Tibial nerve (tissue), 4 donors: ENCODE data around the gene ZNF593. TPM values are rescaled to one million over a fixed set of nuclear protein-coding genes. Genes with fewer than 3 reads are reported as not detected.

ENCODE experiments used
- DNase-seq, 2 donors: peaks; one replicate each; pipeline ENCODE4 v3.0.0-alpha.2; 2019; ENCODE audit warnings: low spot score in 2 of 2
- H3K27ac ChIP-seq, 4 donors: fragments of 200-600 bp; sonication (generic) in 3 of 4; one replicate each; pipeline ENCODE4 v1.5.1; 2017 to 2019; ENCODE audit warnings: mild to moderate bottlenecking in 1 of 4
- H3K27me3 ChIP-seq, 2 donors: fragments of 200-600 bp; sonication (generic) in 1 of 2; one replicate each; pipeline versions ENCODE4 v1.5.1 to v1.6.0; 2017 to 2019
- H3K36me3 ChIP-seq, 3 donors: fragments of 200-600 bp; sonication (generic); one replicate each; pipeline ENCODE4 v1.5.1; 2018 to 2019
- H3K4me1 ChIP-seq, 4 donors: fragments of 200-600 bp; sonication (generic) in 3 of 4; one replicate each; pipeline ENCODE4 v1.5.1; 2017 to 2019
- H3K4me3 ChIP-seq, 4 donors: fragments of 200-600 bp; sonication (generic) in 3 of 4; one replicate each; pipeline ENCODE4 v1.5.1; 2017 to 2019; ENCODE audit warnings: mild to moderate bottlenecking in 1 of 4, moderate library complexity in 1 of 4
- H3K9me3 ChIP-seq, 4 donors: fragments of 200-600 bp; sonication (generic) in 3 of 4; one replicate each; pipeline ENCODE4 v1.5.1; 2017 to 2019
- EP300 ChIP-seq, 2 donors: sonication (generic); formaldehyde crosslinking; IDR thresholded peaks; one replicate each; pipeline ENCODE4 v1.6.1; 2017; ENCODE audit warnings: antibody characterized with exemption in 2 of 2, mild to moderate bottlenecking in 1 of 2
- POLR2A ChIP-seq, 2 donors: fragments of 450-650 bp; IDR thresholded peaks; one replicate each; pipeline ENCODE4 v1.6.1; 2017; ENCODE audit warnings: antibody characterized with exemption in 2 of 2, mild to moderate bottlenecking in 2 of 2, moderate library complexity in 2 of 2
- WGBS, 2 donors: methylation state at CpG; one replicate each; pipeline ENCODE4 v1.1.5; 2018; 5-methylcytosine and 5-hydroxymethylcytosine counted together
- total RNA-seq, 4 donors: library from RNA; depleted of rRNA; stranded (reverse); fragments of >200 nt; gene quantifications; one replicate each; pipeline ENCODE4 v1.1.0, GENCODE V29; 2016
- TF ChIP-seq, protein P1 (sequence below), 5 experiments: fragments of 200-600 bp in 3 of 5; fragments of 450-650 bp in 2 of 5; sonication (generic) in 3 of 5; IDR thresholded peaks; one replicate each; pipeline ENCODE4 v1.5.1; 2016 to 2019; ENCODE audit warnings: antibody characterized with exemption in 5 of 5, mild to moderate bottlenecking in 3 of 5, moderate library complexity in 2 of 5

The ZNF593 gene
- total RNA-seq, 4 donors from 2014 or later, result 24.9 to 46.5 (median 38.2) TPM

DNA sequence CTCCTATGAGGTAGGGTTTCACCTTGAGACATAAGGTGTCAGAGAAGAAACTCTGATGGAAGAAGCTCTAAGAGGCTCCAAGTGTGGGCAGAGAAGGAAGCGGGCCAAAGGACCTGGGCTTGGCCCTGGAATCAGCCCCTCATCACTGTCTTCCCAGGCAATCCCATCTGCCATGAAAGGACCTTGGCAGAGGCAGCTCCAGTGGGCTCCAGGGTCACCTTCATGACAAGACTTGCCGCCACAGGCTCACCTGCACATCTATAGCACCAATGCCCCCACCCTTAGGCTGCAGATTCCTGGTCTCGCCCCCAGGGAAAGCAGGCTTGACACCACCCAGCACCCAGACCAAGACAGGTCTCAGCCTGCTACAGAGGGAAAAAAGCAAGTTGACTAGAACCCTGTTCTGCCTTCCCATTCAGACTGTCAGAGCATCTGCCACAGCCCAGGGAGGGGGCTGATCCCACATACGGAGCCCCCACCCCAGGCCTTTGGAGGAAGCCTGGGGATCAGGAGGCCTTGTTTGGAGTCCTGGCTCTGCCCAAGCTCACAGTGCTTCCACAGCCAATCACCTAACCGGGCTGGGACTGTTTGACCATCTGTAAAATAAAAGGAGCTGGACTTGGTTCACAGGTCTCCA, 11.3 kb upstream of the ZNF593 start:
- Histone ChIP-seq H3K4me1 (peaks cover 0 to 19% (median 6%) of the 10 kb centered on the region in 4 donors), H3K27ac (no peak overlapping the region), H3K4me3 (peak overlapping the region in 1 of 4 donors; percentile 62), H3K36me3 (no peaks in the 10 kb centered on the region), H3K9me3 (no peaks in the 10 kb centered on the region), H3K27me3 (peaks cover 0 to 60% of the 10 kb centered on the region in 2 donors)
- DNase-seq, result no peak
- WGBS, 2 donors, result 75 to 76% methylated on average over 4 to 5 of the region's 5 CpGs
- TF ChIP-seq, protein P1, sequence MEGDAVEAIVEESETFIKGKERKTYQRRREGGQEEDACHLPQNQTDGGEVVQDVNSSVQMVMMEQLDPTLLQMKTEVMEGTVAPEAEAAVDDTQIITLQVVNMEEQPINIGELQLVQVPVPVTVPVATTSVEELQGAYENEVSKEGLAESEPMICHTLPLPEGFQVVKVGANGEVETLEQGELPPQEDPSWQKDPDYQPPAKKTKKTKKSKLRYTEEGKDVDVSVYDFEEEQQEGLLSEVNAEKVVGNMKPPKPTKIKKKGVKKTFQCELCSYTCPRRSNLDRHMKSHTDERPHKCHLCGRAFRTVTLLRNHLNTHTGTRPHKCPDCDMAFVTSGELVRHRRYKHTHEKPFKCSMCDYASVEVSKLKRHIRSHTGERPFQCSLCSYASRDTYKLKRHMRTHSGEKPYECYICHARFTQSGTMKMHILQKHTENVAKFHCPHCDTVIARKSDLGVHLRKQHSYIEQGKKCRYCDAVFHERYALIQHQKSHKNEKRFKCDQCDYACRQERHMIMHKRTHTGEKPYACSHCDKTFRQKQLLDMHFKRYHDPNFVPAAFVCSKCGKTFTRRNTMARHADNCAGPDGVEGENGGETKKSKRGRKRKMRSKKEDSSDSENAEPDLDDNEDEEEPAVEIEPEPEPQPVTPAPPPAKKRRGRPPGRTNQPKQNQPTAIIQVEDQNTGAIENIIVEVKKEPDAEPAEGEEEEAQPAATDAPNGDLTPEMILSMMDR (IDR thresholded peaks at IDR 0.05), result no peak
- TF ChIP-seq EP300 (IDR thresholded peaks at IDR 0.05) (no peak), POLR2A (IDR thresholded peaks at IDR 0.05) (no peak)

DNA sequence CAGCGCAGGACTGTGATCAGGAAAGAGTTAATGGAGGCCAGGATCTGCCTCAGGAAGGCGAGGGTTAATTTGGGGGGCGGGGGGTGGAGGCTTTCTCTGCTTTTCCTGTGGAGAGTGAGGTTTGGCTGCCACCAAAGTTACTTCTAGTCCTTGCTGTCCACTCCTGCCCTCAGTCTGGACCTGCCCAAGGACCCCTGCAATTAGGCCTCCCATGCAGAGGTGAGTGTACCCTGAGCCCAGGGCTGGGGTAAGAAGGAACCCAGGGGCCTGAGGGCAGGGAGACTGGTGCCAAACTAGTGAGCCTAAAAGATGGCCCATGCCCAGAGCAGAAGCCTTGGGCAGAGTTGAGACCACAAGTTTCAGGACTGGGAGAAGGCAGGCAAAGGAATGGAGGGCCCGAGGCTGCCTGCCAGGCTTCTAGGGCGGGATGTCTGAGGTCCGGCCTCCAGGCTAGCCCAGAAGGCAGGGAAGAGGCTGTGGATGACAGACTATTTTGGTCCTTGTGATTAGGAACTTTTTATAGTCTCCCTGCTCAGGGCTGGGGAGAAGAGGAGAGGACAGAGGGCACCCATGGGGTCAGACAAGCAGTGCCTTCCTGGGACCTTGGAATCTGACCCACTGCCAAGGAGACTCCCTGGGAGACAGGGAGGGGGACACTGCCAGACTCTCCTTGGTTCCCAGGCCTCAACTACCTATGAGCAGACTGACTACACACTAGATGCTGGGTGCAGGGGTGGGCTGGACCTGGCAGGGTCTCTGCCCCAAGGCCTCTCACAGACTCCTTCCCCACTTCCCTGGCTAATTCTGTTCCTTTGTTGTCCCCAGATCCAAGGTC, 10.6 kb upstream of the ZNF593 start, which contains the start of gene FAM110D:
Gene FAM110D, plus strand, starts transcription at position 172 of the 835 bp plus-strand sequence. CDS start 2,213 bp downstream, outside the sequence.
- TF ChIP-seq POLR2A (IDR thresholded peaks at IDR 0.05) (no peak), EP300 (IDR thresholded peaks at IDR 0.05) (no peak)
- TF ChIP-seq, protein P1 (IDR thresholded peaks at IDR 0.05), result no peak
- DNase-seq, result no peak
- Histone ChIP-seq H3K4me1 (peaks cover 0 to 25% (median 9%) of the 10 kb centered on the region in 4 donors), H3K4me3 (peak within 1 kb of the TSS in 1 of 4 donors; percentile 62), H3K27ac (peak within 1 kb of the TSS in 1 of 4 donors; percentile 17), H3K9me3 (no peaks in the 10 kb centered on the region), H3K36me3 (no peaks in the 10 kb centered on the region), H3K27me3 (peaks cover 0 to 60% of the 10 kb centered on the region in 2 donors)
- 42 to 46% methylated on average over 6 of the region's 6 CpGs for WGBS, 2 donors

DNA sequence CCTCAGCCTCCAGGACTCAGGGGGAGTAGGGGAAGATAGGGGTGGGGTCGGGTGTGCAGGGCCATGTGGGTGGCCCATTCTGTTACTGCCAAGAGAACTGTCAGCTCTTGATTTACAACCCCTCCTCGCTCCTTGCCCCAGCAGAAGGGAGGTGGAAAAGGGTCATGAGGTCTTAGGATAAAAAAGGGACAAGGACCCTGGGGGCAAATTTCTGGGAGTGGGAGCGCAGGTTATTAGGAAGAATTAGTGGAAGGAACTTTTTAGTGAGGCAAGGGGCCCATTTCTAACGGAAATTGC, 10.0 kb upstream of the ZNF593 start:
- peak overlapping the region in 1 of 4 donors; percentile 17 for H3K27ac ChIP-seq
- WGBS, 2 donors, result 56 to 64% methylated on average over 4 of the region's 4 CpGs
- H3K9me3 ChIP-seq, result no peaks in the 10 kb centered on the region
- H3K36me3 ChIP-seq, result no peaks in the 10 kb centered on the region
- DNase-seq, result no peak
- peaks cover 0 to 58% of the 10 kb centered on the region in 2 donors for H3K27me3 ChIP-seq
- TF ChIP-seq POLR2A (IDR thresholded peaks at IDR 0.05), result no peak
- TF ChIP-seq, protein P1 (IDR thresholded peaks at IDR 0.05), result no peak
- no peak for TF ChIP-seq EP300 (IDR thresholded peaks at IDR 0.05)
- peak overlapping the region in 1 of 4 donors; percentile 62 for H3K4me3 ChIP-seq
- peaks cover 0 to 30% (median 9%) of the 10 kb centered on the region in 4 donors for H3K4me1 ChIP-seq

DNA sequence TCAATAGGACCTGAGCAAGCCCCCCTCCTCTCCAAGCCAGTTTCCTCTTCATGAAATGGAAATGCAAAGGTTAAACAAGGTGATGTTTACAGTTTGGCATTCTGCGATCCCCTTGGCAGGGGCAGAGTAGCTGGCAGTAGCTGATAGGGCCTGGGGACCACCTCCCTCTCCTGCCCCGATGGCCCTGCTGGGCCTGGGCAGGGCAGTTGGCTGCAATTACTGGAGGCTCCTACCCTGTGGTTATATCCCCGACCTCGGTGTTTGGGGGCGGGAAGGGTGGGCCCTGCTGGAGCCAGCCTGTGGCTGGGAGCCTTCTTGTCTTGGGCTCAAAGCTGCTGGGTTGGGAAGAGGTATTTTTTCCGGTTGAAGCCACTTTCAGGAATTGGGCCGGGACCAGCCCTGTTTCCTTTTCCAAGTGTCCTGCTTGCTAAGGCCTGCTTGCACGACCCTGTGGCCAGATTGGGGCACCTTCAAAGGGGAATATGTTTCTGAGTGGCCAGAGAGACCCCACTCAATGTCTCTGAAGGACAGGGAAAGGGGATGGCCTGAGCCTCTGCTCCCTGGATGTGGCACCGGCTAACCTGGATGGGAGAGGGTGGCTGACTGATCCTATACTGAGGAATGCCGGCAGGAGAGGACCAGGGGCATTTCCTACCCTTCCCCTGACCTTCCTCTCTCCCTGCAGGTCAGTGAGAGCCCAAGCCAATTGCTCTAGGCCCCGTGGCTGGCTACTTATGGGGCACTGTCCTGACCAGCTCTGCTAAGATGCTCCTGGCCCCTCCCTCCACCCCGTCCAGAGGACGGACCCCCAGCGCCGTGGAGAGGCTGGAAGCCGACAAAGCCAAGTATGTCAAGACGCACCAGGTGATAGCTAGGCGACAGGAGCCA, 8.9 kb upstream of the ZNF593 start:
- 49 to 59% methylated on average over 14 to 18 of the region's 18 CpGs for whole genome bisulfite sequencing, 2 donors
- no peaks in the 10 kb centered on the region for H3K36me3 ChIP-seq
- no peak for TF ChIP-seq POLR2A (IDR thresholded peaks at IDR 0.05)
- TF ChIP-seq, protein P1 (IDR thresholded peaks at IDR 0.05), result no peak
- TF ChIP-seq EP300 (IDR thresholded peaks at IDR 0.05), result no peak
- peaks cover 0 to 31% (median 9%) of the 10 kb centered on the region in 4 donors for H3K4me1 ChIP-seq
- no peaks in the 10 kb centered on the region for H3K9me3 ChIP-seq
- no peak for DNase-seq
- peak overlapping the region in 1 of 4 donors; percentile 67 for H3K27ac ChIP-seq
- H3K4me3 ChIP-seq, result peak overlapping the region; percentile 37 to 62 (median 41)
- peaks cover 0 to 48% of the 10 kb centered on the region in 2 donors for H3K27me3 ChIP-seq
